ENCODE data around the gene CACNA2D3.

- TF ChIP-seq, protein P1, sequence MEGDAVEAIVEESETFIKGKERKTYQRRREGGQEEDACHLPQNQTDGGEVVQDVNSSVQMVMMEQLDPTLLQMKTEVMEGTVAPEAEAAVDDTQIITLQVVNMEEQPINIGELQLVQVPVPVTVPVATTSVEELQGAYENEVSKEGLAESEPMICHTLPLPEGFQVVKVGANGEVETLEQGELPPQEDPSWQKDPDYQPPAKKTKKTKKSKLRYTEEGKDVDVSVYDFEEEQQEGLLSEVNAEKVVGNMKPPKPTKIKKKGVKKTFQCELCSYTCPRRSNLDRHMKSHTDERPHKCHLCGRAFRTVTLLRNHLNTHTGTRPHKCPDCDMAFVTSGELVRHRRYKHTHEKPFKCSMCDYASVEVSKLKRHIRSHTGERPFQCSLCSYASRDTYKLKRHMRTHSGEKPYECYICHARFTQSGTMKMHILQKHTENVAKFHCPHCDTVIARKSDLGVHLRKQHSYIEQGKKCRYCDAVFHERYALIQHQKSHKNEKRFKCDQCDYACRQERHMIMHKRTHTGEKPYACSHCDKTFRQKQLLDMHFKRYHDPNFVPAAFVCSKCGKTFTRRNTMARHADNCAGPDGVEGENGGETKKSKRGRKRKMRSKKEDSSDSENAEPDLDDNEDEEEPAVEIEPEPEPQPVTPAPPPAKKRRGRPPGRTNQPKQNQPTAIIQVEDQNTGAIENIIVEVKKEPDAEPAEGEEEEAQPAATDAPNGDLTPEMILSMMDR (IDR thresholded peaks at IDR 0.05) = no peak
- no peak for TF ChIP-seq ZFX (IDR thresholded peaks at IDR 0.05; ENCODE audit: borderline replicate concordance)
Measured at GRCh38 chr3:54862526-54862925, 740.2 kb downstream of the CACNA2D3 start.
